AG04449 (cell line): ENCODE measurements around the gene ADGRV1.
"Not testable (repeated sequence)": the region's sequence is repeated elsewhere in the genome, so short reads cannot be mapped to it uniquely, and the experiment has no call there.

Experiments used
- CTCF ChIA-PET: fragments of 350-600 bp; formaldehyde crosslinking; extraction: SDS; loops from one replicate; lab custom pipeline; 2021; ENCODE audit warnings: antibody characterized with exemption; lab: Yijun Ruan, JAX
- POLR2A ChIA-PET: fragments of 400-600, 350-600 bp; formaldehyde crosslinking; extraction: SDS; loops from one replicate; lab custom pipeline; 2020; ENCODE audit warnings: antibody characterized with exemption, inconsistent platforms; lab: Yijun Ruan, JAX
- DNase-seq: peaks from one replicate; pipeline ENCODE4 v3.0.0-alpha.2; 2010; ENCODE audit warnings: low read depth, low spot score
- H3K4me3 ChIP-seq: 2 replicates; pipeline ENCODE4 v1.5.1; 2011; ENCODE audit warnings: low read depth, mild to moderate bottlenecking, control low read depth, low read length
- TF ChIP-seq, protein P1 (sequence below): IDR thresholded peaks from one replicate; pipeline ENCODE4 v1.5.1; 2011; ENCODE audit warnings: mild to moderate bottlenecking, moderate library complexity, low read length, control low read depth, inconsistent platforms; ENCODE audit not compliant: insufficient read depth; ENCODE audit errors: missing control alignments

ADGRV1 gene

DNA sequence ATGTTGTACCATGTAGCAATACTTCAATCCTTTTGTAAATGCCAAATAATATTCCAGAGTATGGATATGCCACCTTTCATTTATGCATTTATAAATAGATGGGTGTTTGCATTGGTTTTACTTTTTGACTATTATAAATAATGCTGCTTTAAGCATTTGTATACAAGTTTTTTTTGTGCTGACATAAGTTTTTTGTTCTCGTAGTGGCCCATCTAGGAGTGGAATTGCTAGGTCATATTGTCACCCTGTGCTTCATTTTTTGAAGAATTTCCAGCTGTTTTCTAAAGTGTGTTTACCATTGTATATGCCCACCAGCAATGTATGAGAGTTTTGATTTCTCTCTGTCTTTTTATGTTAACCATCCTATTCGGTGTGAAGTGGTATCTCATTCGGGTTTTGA, 6.9 kb downstream of the ADGRV1 start:
- ChIA-PET CTCF (no interaction called here), POLR2A (no interaction called here)
- DNase-seq: no peak
- no peak overlapping the region for H3K4me3 ChIP-seq
- TF ChIP-seq, protein P1, sequence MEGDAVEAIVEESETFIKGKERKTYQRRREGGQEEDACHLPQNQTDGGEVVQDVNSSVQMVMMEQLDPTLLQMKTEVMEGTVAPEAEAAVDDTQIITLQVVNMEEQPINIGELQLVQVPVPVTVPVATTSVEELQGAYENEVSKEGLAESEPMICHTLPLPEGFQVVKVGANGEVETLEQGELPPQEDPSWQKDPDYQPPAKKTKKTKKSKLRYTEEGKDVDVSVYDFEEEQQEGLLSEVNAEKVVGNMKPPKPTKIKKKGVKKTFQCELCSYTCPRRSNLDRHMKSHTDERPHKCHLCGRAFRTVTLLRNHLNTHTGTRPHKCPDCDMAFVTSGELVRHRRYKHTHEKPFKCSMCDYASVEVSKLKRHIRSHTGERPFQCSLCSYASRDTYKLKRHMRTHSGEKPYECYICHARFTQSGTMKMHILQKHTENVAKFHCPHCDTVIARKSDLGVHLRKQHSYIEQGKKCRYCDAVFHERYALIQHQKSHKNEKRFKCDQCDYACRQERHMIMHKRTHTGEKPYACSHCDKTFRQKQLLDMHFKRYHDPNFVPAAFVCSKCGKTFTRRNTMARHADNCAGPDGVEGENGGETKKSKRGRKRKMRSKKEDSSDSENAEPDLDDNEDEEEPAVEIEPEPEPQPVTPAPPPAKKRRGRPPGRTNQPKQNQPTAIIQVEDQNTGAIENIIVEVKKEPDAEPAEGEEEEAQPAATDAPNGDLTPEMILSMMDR: no peak

DNA sequence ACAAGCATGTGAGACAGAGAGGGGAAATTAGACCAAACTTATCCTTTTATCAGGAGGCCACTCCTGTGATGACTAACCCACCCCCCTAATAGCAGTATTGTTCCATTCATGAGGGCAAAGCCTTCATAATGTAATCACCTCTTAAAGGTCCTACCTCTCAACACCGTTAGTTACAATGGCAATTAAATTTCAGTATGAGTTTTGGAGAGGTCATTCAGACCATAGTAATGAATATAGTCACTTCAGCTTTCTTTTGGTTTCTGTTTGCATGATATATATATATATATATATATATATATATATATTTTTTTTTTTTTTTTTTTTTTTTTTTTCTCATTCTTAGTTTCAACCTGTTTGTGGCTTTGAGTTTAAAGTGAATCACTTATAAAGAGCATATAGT, 10.5 kb downstream of the ADGRV1 start:
- DNase-seq: no peak
- CTCF ChIA-PET: no interaction called here
- no peak overlapping the region for H3K4me3 ChIP-seq
- POLR2A ChIA-PET: no interaction called here
- TF ChIP-seq, protein P1: no peak

DNA sequence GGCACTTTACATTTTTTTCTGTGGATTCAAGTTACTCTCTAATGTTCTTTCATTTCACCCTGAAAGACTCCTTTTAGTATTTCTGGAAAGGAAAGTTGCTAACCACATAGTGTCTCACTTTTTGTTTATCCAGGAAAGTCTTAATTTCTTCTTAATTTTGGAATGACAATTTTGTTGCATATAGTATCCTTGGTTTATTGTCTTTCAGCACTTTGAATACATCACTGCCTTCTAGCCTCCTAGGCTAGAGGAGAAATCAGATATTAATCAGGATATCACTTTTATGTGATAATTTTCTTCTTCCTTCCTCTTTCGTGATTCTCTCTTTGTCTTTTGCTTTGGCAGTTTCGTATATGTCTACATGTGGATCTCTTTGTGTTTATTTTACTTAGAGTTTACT, 11.4 kb downstream of the ADGRV1 start:
- no peak for DNase-seq
- ChIA-PET POLR2A (no interaction called here), CTCF (no interaction called here)
- TF ChIP-seq, protein P1: no peak
- no peak overlapping the region for H3K4me3 ChIP-seq

DNA sequence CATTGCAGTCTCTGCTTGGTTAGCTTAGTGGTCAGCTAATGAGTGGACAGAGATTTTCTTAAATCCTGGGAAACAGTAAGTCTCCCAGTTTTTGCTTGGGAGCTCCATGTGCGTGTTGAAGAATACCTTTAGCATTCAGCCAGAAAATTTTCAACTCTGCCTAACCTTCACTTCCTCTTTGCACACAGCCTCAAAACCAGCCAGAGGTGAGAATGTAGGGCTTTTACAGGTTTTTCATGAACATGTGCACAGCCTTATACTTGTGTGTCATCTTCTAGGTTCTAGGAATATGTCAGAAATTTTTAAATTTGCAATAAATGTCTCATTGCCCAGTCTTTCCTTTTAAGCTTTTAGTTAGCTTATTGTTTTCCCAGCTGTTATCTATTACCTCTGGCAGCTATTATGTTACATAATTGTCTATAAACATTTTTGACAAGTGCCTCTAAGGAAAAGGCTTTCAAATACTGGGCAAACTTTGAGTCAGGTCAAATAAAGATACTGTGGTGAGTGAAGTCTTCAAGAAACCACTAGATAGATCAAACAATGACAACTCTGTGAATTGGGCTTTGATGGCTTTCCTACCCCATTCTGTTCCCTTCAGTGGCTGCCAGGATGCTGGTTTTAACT, 12.7 kb downstream of the ADGRV1 start:
- H3K4me3 ChIP-seq: no peak overlapping the region
- POLR2A ChIA-PET: no interaction called here
- CTCF ChIA-PET: no interaction called here
- no peak for DNase-seq
- TF ChIP-seq, protein P1: no peak

DNA sequence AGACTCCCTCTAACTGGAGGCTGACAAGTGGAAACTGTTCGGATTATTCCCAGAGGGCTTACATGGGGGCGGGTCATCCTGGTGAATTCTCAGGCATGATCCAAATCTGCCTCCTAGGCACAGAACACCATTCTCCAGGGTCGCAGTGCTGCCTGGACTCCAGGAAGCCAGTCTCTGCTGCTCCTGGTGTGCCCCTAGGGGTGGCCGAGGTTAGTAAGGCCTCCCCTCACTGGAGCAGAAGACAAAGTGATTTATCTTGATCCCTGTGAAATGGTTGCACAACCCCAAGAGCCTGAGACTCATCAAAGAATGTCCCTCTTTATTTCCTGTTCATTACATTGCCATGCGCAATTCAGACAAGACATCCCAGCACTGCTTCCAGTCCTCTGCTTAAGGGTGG, 17.1 kb downstream of the ADGRV1 start:
- ChIA-PET POLR2A (no interaction called here), CTCF (no interaction called here)
- H3K4me3 ChIP-seq: no peak overlapping the region
- no peak for DNase-seq
- TF ChIP-seq, protein P1: no peak

DNA sequence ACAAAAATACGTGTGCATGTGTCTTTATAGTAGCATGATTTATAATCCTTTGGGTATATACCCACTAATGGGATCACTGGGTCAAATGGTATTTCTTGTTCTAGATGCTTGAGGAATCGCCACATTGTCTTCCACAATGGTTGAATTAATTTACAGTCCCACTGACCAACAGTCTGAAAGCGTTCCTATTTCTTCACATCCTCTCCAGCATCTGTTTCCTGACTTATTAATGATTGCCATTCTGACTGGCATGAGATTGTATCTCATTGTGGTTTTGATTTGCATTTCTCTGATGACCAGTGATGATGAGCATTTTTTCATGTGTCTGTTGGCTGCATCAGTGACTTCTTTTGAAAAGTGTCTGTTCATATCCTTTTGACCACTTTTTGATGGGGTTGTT, 18.0 kb downstream of the ADGRV1 start:
- POLR2A ChIA-PET, DNase-seq, H3K4me3 ChIP-seq, CTCF ChIA-PET: not testable (repeated sequence)

DNA sequence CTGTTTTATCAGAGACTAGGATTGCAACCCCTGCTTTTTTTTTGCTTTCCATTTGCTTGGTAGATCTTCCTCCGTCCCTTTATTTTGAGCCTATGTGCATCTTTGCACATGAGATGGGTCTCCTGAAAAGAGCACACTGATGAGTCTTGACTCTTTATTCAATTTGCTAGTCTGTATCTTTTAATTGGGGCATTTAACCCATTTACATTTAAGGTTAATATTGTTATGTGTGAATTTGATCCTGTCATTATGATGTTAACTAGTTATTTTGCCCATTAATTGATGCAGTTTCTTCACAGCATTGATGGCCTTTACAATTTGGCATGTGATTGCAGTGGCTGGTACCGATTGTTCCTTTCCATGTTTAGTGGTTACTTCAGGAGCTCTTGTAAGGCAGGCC, 21.3 kb downstream of the ADGRV1 start:
- POLR2A ChIA-PET, DNase-seq, H3K4me3 ChIP-seq, CTCF ChIA-PET: not testable (repeated sequence)
